Testis (tissue), 2 donors: ENCODE results near the gene CARMIL1.

Experiments
- POLR2A ChIP-seq: fragments of 450-650 bp; IDR thresholded peaks from one replicate; pipeline ENCODE4 v1.6.1; 2017; ENCODE audit warnings: antibody characterized with exemption, mild to moderate bottlenecking, moderate library complexity
- TF ChIP-seq, protein P1 (sequence below), 3 experiments: fragments of 450-650 bp in 2 of 3; fragments of 200-600 bp in 1 of 3; sonication (generic) in 1 of 3; IDR thresholded peaks; one replicate each; pipeline ENCODE4 v1.5.1; 2016 to 2019; ENCODE audit warnings: antibody characterized with exemption in 3 of 3, mild to moderate bottlenecking in 2 of 3, moderate library complexity in 1 of 3

DNA sequence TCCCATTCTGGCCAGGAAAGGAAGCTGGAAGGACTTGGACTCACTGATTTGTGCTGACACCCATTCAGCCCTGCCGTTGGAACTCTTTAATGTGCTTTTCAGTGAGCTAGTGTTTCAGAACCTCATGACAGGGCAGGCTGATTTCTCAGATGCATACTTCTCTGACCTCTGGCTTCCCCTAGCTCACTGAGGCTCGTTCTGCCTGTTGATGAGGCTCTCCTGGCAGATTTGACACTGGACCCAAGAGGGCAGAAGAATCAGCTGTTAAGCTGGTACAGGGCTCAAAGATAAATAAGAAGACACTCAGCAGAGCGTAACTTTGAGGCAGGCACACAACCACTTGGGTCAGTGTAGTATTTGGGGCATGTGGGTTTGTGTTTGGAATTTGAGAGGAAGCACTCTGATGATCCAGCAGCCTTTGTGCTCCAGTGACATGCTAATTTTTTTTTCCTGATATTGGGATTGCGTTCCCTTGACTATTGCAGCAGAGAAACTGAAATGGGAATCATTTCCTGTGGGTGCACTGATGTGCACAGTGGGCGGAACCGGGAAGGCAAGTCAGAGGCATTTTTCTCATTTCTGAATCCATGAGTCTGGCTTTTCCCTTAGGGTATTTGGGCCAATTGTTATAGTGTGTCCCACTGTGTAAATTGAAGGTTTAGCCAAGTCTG is 80.2 kb downstream of the CARMIL1 start:
- TF ChIP-seq POLR2A = no peak
- TF ChIP-seq, protein P1, sequence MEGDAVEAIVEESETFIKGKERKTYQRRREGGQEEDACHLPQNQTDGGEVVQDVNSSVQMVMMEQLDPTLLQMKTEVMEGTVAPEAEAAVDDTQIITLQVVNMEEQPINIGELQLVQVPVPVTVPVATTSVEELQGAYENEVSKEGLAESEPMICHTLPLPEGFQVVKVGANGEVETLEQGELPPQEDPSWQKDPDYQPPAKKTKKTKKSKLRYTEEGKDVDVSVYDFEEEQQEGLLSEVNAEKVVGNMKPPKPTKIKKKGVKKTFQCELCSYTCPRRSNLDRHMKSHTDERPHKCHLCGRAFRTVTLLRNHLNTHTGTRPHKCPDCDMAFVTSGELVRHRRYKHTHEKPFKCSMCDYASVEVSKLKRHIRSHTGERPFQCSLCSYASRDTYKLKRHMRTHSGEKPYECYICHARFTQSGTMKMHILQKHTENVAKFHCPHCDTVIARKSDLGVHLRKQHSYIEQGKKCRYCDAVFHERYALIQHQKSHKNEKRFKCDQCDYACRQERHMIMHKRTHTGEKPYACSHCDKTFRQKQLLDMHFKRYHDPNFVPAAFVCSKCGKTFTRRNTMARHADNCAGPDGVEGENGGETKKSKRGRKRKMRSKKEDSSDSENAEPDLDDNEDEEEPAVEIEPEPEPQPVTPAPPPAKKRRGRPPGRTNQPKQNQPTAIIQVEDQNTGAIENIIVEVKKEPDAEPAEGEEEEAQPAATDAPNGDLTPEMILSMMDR (IDR thresholded peaks at IDR 0.05) = peak in 1 of 3 experiments; percentile 4
